Measurements from ENCODE around the gene SAYSD1.

DNA sequence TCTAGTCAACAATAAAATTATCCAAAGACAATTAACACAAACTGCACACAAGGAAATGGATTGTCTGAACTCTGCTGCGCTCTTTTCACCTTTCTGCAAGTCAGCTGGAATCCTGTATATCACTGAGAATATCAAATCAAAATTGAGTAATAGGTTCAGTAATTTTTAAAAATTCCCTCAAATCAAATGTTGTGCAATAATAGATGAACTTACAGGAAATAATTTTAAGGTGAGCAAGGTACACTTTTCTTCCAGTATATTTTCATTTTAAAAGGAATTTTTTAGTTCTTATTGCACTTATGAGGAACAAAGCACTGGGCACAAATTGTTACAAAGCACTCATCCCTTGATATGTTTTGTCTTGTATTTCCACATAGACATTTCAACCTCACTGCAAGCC lies 1.2 kb downstream of the SAYSD1 start:
- TF ChIP-seq, protein P1, sequence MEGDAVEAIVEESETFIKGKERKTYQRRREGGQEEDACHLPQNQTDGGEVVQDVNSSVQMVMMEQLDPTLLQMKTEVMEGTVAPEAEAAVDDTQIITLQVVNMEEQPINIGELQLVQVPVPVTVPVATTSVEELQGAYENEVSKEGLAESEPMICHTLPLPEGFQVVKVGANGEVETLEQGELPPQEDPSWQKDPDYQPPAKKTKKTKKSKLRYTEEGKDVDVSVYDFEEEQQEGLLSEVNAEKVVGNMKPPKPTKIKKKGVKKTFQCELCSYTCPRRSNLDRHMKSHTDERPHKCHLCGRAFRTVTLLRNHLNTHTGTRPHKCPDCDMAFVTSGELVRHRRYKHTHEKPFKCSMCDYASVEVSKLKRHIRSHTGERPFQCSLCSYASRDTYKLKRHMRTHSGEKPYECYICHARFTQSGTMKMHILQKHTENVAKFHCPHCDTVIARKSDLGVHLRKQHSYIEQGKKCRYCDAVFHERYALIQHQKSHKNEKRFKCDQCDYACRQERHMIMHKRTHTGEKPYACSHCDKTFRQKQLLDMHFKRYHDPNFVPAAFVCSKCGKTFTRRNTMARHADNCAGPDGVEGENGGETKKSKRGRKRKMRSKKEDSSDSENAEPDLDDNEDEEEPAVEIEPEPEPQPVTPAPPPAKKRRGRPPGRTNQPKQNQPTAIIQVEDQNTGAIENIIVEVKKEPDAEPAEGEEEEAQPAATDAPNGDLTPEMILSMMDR (IDR thresholded peaks at IDR 0.05; ENCODE audit: borderline replicate concordance, extremely low read depth, low read length, poor library complexity, severe bottlenecking), result no peak
- TF ChIP-seq EZH2 (IDR thresholded peaks at IDR 0.05; ENCODE audit: borderline replicate concordance, low read depth, low read length, severe bottlenecking), result no peak

Measured in DND-41 (cell line).